NCI-H2196 (cell line): ENCODE results near the gene VAT1L.

ENCODE experiments used
- DNase-seq: peaks from one replicate; lab custom pipeline; 2025; ENCODE audit not compliant: unreplicated experiment; lab: John Stamatoyannopoulos, UW

The VAT1L gene

GRCh38 chr16:77905374-77905920, 117.1 kb downstream of the VAT1L start:
- DNase-seq: no peak

- DNase-seq: no peak
Measured at GRCh38 chr16:77910021-77910420, 121.7 kb downstream of the VAT1L start.

GRCh38 chr16:77912617-77913016, 124.3 kb downstream of the VAT1L start:
- DNase-seq: no peak

GRCh38 chr16:77913738-77914253, 125.4 kb downstream of the VAT1L start:
- DNase-seq: no peak

GRCh38 chr16:77916111-77916510, 127.7 kb downstream of the VAT1L start:
- no peak for DNase-seq

- DNase-seq: no peak
Measured at GRCh38 chr16:77917971-77918370, 129.6 kb downstream of the VAT1L start.

- no peak for DNase-seq
Measured at GRCh38 chr16:77918809-77919707, 130.7 kb downstream of the VAT1L start.

GRCh38 chr16:77919761-77920415, 131.5 kb downstream of the VAT1L start:
- DNase-seq: no peak

- no peak for DNase-seq
Measured at GRCh38 chr16:77920984-77921383, 132.6 kb downstream of the VAT1L start.

GRCh38 chr16:77922228-77922754, 133.9 kb downstream of the VAT1L start:
- no peak for DNase-seq

- no peak for DNase-seq
Measured at GRCh38 chr16:77925531-77925930, 137.2 kb downstream of the VAT1L start.

- DNase-seq: no peak
Measured at GRCh38 chr16:77928096-77928495, 139.7 kb downstream of the VAT1L start.

GRCh38 chr16:77929004-77929403, 140.6 kb downstream of the VAT1L start:
- no peak for DNase-seq

GRCh38 chr16:77931058-77931457, 142.7 kb downstream of the VAT1L start:
- no peak for DNase-seq

GRCh38 chr16:77937473-77938149, 149.2 kb downstream of the VAT1L start:
- DNase-seq: no peak

- no peak for DNase-seq
Measured at GRCh38 chr16:77938913-77939312, 150.5 kb downstream of the VAT1L start.

- DNase-seq: no peak
Measured at GRCh38 chr16:77939968-77940367, 151.6 kb downstream of the VAT1L start.

- peak; percentile 48 for DNase-seq
Measured at GRCh38 chr16:77943801-77944200, 155.4 kb downstream of the VAT1L start.

- no peak for DNase-seq
Measured at GRCh38 chr16:77944631-77945030, 156.3 kb downstream of the VAT1L start.

- no peak for DNase-seq
Measured at GRCh38 chr16:77945126-77945525, 156.8 kb downstream of the VAT1L start.

GRCh38 chr16:77946823-77947222, 158.5 kb downstream of the VAT1L start:
- DNase-seq: no peak
